Psoas muscle (tissue), 8 donors: Measurements from ENCODE around the gene MPPED1. TPM values are rescaled to one million over a fixed set of nuclear protein-coding genes. Genes with fewer than 3 reads are reported as not detected.

Experiments used
- ATAC-seq, 4 donors: fragments of 200-7000 bp; cut with Tn5 transposase; one replicate each; pipeline ENCODE4 v1.9.1; 2020; ENCODE audit warnings: moderate library complexity in 3 of 4, mild to moderate bottlenecking in 2 of 4
- DNase-seq, 2 donors: peaks; one replicate each; pipeline ENCODE4 v3.0.0-alpha.2; 2020
- H3K27ac ChIP-seq: fragments of 200-600 bp; one replicate; pipeline ENCODE4 v1.8.0; 2022
- H3K27me3 ChIP-seq, 3 donors: fragments of 200-600 bp in 1 of 3; one replicate each; pipeline versions ENCODE4 v1.6.1 to v1.8.0; 2013 to 2022; ENCODE audit warnings: low read length in 2 of 3, mild to moderate bottlenecking in 2 of 3, moderate library complexity in 1 of 3; ENCODE audit not compliant: insufficient read depth in 3 of 3
- H3K36me3 ChIP-seq, 2 donors: fragments of 200-600 bp in 1 of 2; one replicate each; pipeline versions ENCODE4 v1.6.1 to v1.8.0; 2013 to 2022; ENCODE audit warnings: low read depth in 1 of 2, mild to moderate bottlenecking in 1 of 2, moderate library complexity in 1 of 2; ENCODE audit not compliant: insufficient read depth in 1 of 2
- H3K4me1 ChIP-seq: fragments of 200-600 bp; one replicate; pipeline ENCODE4 v1.8.0; 2022
- H3K4me3 ChIP-seq: fragments of 200-600 bp; one replicate; pipeline ENCODE4 v1.8.0; 2022; ENCODE audit warnings: mild to moderate bottlenecking
- H3K9me3 ChIP-seq: fragments of 200-600 bp; one replicate; pipeline ENCODE4 v1.8.0; 2022
- CTCF ChIP-seq: fragments of 200-600 bp; IDR thresholded peaks from one replicate; pipeline ENCODE4 v1.8.0; 2022; ENCODE audit warnings: antibody characterized with exemption
- WGBS, 3 donors: extraction: QIAGEN DNeasy Blood & Tissue Kit; methylation state at CpG; one replicate each; pipeline versions ENCODE4 v1.1.6 to v1.1.7; 2013; 5-methylcytosine and 5-hydroxymethylcytosine counted together
- intact Hi-C, 2 donors: fragments of 100-400 bp; cut with DNase I; formaldehyde crosslinking; loops; one replicate each; pipeline versions ENCODE4 v1.11.0 to v1.14.2; 2022
- polyA plus RNA-seq, 3 donors: library from polyadenylated mRNA; stranded (reverse); fragments of 200-250 nt; gene quantifications; one replicate each; pipeline ENCODE4 v1.2.3, GENCODE V29; 2013
- total RNA-seq, 4 donors: library from RNA; stranded (reverse); fragmentation: NEBNext Ultra II Directional in 2 of 4; extraction: Animal tissue kit (Norgen Biotek cat#: 25700) in 2 of 4; gene quantifications; one replicate each; pipeline versions ENCODE4 v1.2.1 to v1.2.4, GENCODE V29; 2021 to 2023
- donor health status: healthy with polysubstance abuse.
- donor health status: DM: no; HTN: no; CAD: no; lungs with moderate emphysema.
- donor health status: Bipolar disorder and iron deficiency.
- donor health status: healthy.
- donor health status: DM: yes; HTN: yes; CAD: no.
- donor health status: DM: no; HTN: no; CAD: no.
- donor health status: DM: no; HTN: no; CAD: no.
- donor health status: DM: yes; HTN: yes; CAD: no.

The MPPED1 gene
- total and polyA plus RNA-seq, 7 donors: 0.04 to 0.10 TPM; not detected in 5

GRCh38 chr22:43393844-43394474 lies 17.9 kb upstream of the MPPED1 start:
- no peak for ATAC-seq

GRCh38 chr22:43395086-43395695 lies 16.6 kb upstream of the MPPED1 start:
- Histone ChIP-seq H3K36me3 (no peaks in the 10 kb centered on the region), H3K27me3 (peaks cover 0 to 27% (median 15%) of the 10 kb centered on the region in 3 donors), H3K27ac (no peak overlapping the region), H3K4me3 (no peak overlapping the region), H3K9me3 (no peaks in the 10 kb centered on the region), H3K4me1 (no peaks in the 10 kb centered on the region)
- intact Hi-C loops: no loop called here
- WGBS, 3 donors: 41 to 46% (median 45%) methylated on average over 9 of the region's 9 CpGs
- TF ChIP-seq CTCF: no peak
- no peak for DNase-seq
- no peak for ATAC-seq

More at GRCh38 chr22:43393844-43394474, 17.9 kb upstream of the MPPED1 start:
- no peaks in the 10 kb centered on the region for H3K36me3 ChIP-seq
- 68 to 82% (median 74%) methylated on average over 4 of the region's 4 CpGs for WGBS, 3 donors
- H3K27ac ChIP-seq: no peak overlapping the region
- H3K9me3 ChIP-seq: no peaks in the 10 kb centered on the region
- no peaks in the 10 kb centered on the region for H3K4me1 ChIP-seq
- H3K4me3 ChIP-seq: no peak overlapping the region
- no peak for DNase-seq
- intact Hi-C loops: no loop called here
- TF ChIP-seq CTCF: no peak
- H3K27me3 ChIP-seq: peaks cover 0 to 16% (median 8%) of the 10 kb centered on the region in 3 donors

- 66 to 70% (median 68%) methylated on average over 14 to 17 of the region's 17 CpGs for WGBS, 3 donors
- H3K36me3 ChIP-seq: no peaks in the 10 kb centered on the region
- no peak overlapping the region for H3K4me3 ChIP-seq
- no peak overlapping the region for H3K27ac ChIP-seq
- H3K4me1 ChIP-seq: no peaks in the 10 kb centered on the region
- no peak for TF ChIP-seq CTCF
- ATAC-seq: no peak
- DNase-seq: no peak
- H3K9me3 ChIP-seq: no peaks in the 10 kb centered on the region
- H3K27me3 ChIP-seq: peaks cover 0 to 28% (median 23%) of the 10 kb centered on the region in 3 donors
- intact Hi-C loops: no loop called here
Observed at GRCh38 chr22:43396321-43396933, 15.4 kb upstream of the MPPED1 start.

- 52 to 58% (median 54%) methylated on average over 16 to 23 of the region's 23 CpGs for WGBS, 3 donors
- no peaks in the 10 kb centered on the region for H3K36me3 ChIP-seq
Observed at GRCh38 chr22:43396934-43397457, 14.8 kb upstream of the MPPED1 start.

More at GRCh38 chr22:43396934-43397457, 14.8 kb upstream of the MPPED1 start:
- ATAC-seq: no peak
- Histone ChIP-seq H3K27ac (no peak overlapping the region), H3K4me3 (no peak overlapping the region), H3K4me1 (no peaks in the 10 kb centered on the region), H3K9me3 (no peaks in the 10 kb centered on the region), H3K27me3 (peaks cover 0 to 31% (median 26%) of the 10 kb centered on the region in 3 donors)
- no peak for TF ChIP-seq CTCF
- DNase-seq: no peak
- intact Hi-C loops: no loop called here
